GM12878 (cell line): ENCODE data around the gene SH3GL2. TPM values are rescaled to one million over a fixed set of nuclear protein-coding genes. Genes with fewer than 3 reads are reported as not detected.

Source experiments
- ATAC-seq: fragments of 200-7000 bp; cut with Tn5 transposase; 3 replicates; pipeline ENCODE4 v1.9.1; 2020; ENCODE audit warnings: mild to moderate bottlenecking, moderate library complexity
- BruUV-seq: library from RNA; stranded (reverse); fragments of 400-500 nt; replicated peaks from 2 replicates; lab custom pipeline; 2021; lab: Mats Ljungman, UMichigan
- CTCF ChIA-PET: fragments of 300-600 bp; sonication (Branson Sonifier 250); formaldehyde crosslinking; extraction: SDS; loops from one replicate; lab custom pipeline; 2021; ENCODE audit warnings: inconsistent platforms; lab: Yijun Ruan, JAX
- POLR2A ChIA-PET: fragments of 350-600 bp; formaldehyde crosslinking; extraction: SDS; loops from one replicate; lab custom pipeline; 2021; ENCODE audit warnings: inconsistent platforms; lab: Charles Lee
- RAD21 ChIA-PET: fragments of 300-600 bp; sonication (Branson Sonifier 250); formaldehyde crosslinking; loops from one replicate; lab custom pipeline; 2023; ENCODE audit warnings: antibody characterized with exemption; ENCODE audit not compliant: unreplicated experiment; lab: Charles Lee
- SMC1A ChIA-PET: fragments of 300-600 bp; sonication (Branson Sonifier 250); formaldehyde crosslinking; loops from one replicate; lab custom pipeline; 2023; ENCODE audit not compliant: unreplicated experiment, uncharacterized antibody; lab: Charles Lee
- DNase-seq: peaks from one replicate; pipeline ENCODE4 v3.0.0-alpha.2; 2011; ENCODE audit warnings: low read depth, low spot score
- FAIRE-seq: peaks from 3 replicates; lab custom pipeline; 2011; peaks lifted over from hg19 to GRCh38; lab: Jason Lieb, UNC
- H2AFZ ChIP-seq: 2 replicates; pipeline ENCODE4 v1.6.0; 2011; ENCODE audit warnings: low read depth, low read length, control low read depth; ENCODE audit not compliant: control insufficient read depth
- H3K27ac ChIP-seq: 2 replicates; pipeline ENCODE4 v1.5.1; 2011; ENCODE audit warnings: control low read depth; ENCODE audit not compliant: control insufficient read depth, insufficient read depth
- H3K27me3 ChIP-seq, 2 experiments: replicated peaks in 1 of 2; 2 replicates each; pipeline versions ENCODE4 v1.6.0 to v1.6.1; 2011; ENCODE audit warnings: low read length in 1 of 2; ENCODE audit not compliant: control insufficient read depth in 2 of 2, insufficient read depth in 2 of 2
- H3K36me3 ChIP-seq, 2 experiments: 2 replicates each; pipeline ENCODE4 v1.5.1; 2011; ENCODE audit warnings: low read length in 1 of 2; ENCODE audit not compliant: control insufficient read depth in 2 of 2, insufficient read depth in 2 of 2
- H3K4me1 ChIP-seq: 2 replicates; pipeline ENCODE4 v1.6.1; 2011; ENCODE audit warnings: mild to moderate bottlenecking, low read length, moderate library complexity, mixed read lengths; ENCODE audit not compliant: control insufficient read depth, insufficient read depth
- H3K4me2 ChIP-seq: 2 replicates; pipeline ENCODE4 v1.6.0; 2011; ENCODE audit warnings: control low read depth; ENCODE audit not compliant: control insufficient read depth, insufficient read depth
- H3K4me3 ChIP-seq: fragments of 200-600 bp; sonication (generic); 2 replicates; pipeline ENCODE4 v1.5.1; 2016
- H3K79me2 ChIP-seq: 2 replicates; pipeline ENCODE4 v1.6.0; 2011; ENCODE audit warnings: low read length; ENCODE audit not compliant: control insufficient read depth, insufficient read depth
- H3K9ac ChIP-seq: 2 replicates; pipeline ENCODE4 v1.8.0; 2011; ENCODE audit warnings: low read length, control low read depth, mixed read lengths; ENCODE audit not compliant: control insufficient read depth, insufficient read depth
- H3K9me3 ChIP-seq: replicated peaks from 3 replicates; pipeline ENCODE4 v1.5.1; 2011; ENCODE audit warnings: mild to moderate bottlenecking, low read length; ENCODE audit not compliant: control insufficient read depth, insufficient read depth
- H4K20me1 ChIP-seq: 2 replicates; pipeline ENCODE4 v1.6.0; 2011; ENCODE audit not compliant: control insufficient read depth, insufficient read depth
- BRCA1 ChIP-seq: IDR thresholded peaks from 2 replicates; pipeline ENCODE4 v1.6.1; 2011; ENCODE audit warnings: low read depth, low read length, improper control_type of control experiment
- JUND ChIP-seq: IDR thresholded peaks from 2 replicates; pipeline ENCODE4 v1.6.1; 2012; ENCODE audit warnings: low read depth, mild to moderate bottlenecking, low read length, improper control_type of control experiment, moderate library complexity
- KDM1A ChIP-seq: fragments of 200-600 bp; sonication (generic); IDR thresholded peaks from 2 replicates; pipeline ENCODE4 v1.6.1; 2016; ENCODE audit warnings: borderline replicate concordance
- NFIC ChIP-seq: IDR thresholded peaks from 2 replicates; pipeline ENCODE4 v1.6.1; 2012; ENCODE audit warnings: low read depth, mild to moderate bottlenecking, inconsistent platforms, low read length, moderate library complexity
- SRF ChIP-seq, 2 experiments: IDR thresholded peaks; 2 replicates each; pipeline ENCODE4 v1.6.1; 2011; ENCODE audit warnings: low read depth in 2 of 2, low read length in 2 of 2, mild to moderate bottlenecking in 1 of 2, moderate library complexity in 1 of 2
- SUPT20H ChIP-seq: IDR thresholded peaks from 2 replicates; pipeline ENCODE4 v1.6.1; 2011; ENCODE audit warnings: low read depth, mild to moderate bottlenecking, low read length, moderate library complexity, borderline replicate concordance; ENCODE audit not compliant: control insufficient read depth
- USF1 ChIP-seq: IDR thresholded peaks from 2 replicates; pipeline ENCODE4 v1.6.1; 2011; ENCODE audit warnings: borderline replicate concordance, low read depth, mild to moderate bottlenecking, moderate library complexity, mixed read lengths, low read length; ENCODE audit not compliant: insufficient read depth; ENCODE audit errors: extremely low read length
- ZZZ3 ChIP-seq: IDR thresholded peaks from 2 replicates; pipeline ENCODE4 v1.6.1; 2011; ENCODE audit warnings: low read depth; ENCODE audit not compliant: control insufficient read depth, insufficient read length
- WGBS: methylation state at CpG from one replicate; pipeline ENCODE4 v1.1.6; 2016; ENCODE audit warnings: low lambda C conversion rate; ENCODE audit not compliant: insufficient replicate concordance, insufficient coverage; ENCODE audit errors: missing lambda C conversion rate; 5-methylcytosine and 5-hydroxymethylcytosine counted together
- in situ Hi-C: fragments of 300-500 bp; cut with MboI; formaldehyde crosslinking; loops from 9 replicates; pipeline ENCODE4 v1.14.3; 2018; ENCODE audit warnings: mixed read lengths
- intact Hi-C: fragments of 100-400 bp; cut with micrococcal nuclease; formaldehyde crosslinking; loops from one replicate; pipeline ENCODE4 v1.14.2; 2022; ENCODE audit not compliant: unreplicated experiment
- polyA plus RNA-seq, 11 experiments: library from polyadenylated mRNA; depleted of rRNA in 4 of 11; unstranded in 6 of 11; stranded (reverse) in 5 of 11; fragments of >200 nt; fragmentation: Nextera tagmentation in 4 of 11; fragmentation: Illumina TruSeq in 1 of 11; extraction: Ambion mirVana in 4 of 11; extraction: Trizol in 1 of 11; gene quantifications; 1 replicate in 1 of 11; 2 replicates in 10 of 11; pipeline versions ENCODE4 v1.2.1 to v1.2.3, GENCODE V29; 2011 to 2016; ENCODE audit warnings: inconsistent platforms in 2 of 11, missing spikeins in 2 of 11, low read depth in 1 of 11
- total RNA-seq, 4 experiments: library from RNA; depleted of rRNA in 3 of 4; stranded (reverse); fragments of >200 nt in 3 of 4; fragmentation: Illumina TruSeq in 1 of 4; extraction: Trizol in 1 of 4; gene quantifications; 2 replicates each; pipeline versions ENCODE4 v1.2.1 to v1.2.3, GENCODE V29; 2013 to 2021

The SH3GL2 gene
- total and polyA plus RNA-seq, 10 of the 15 experiments (the other 5 are each of a cell fraction or from before 2014, with no cell fraction given) = not detected

- Histone ChIP-seq H3K27me3 (no peaks in the 10 kb centered on the region), H3K4me1 (no peaks in the 10 kb centered on the region), H3K36me3 (no peaks in the 10 kb centered on the region), H3K4me3 (no peak overlapping the region), H3K9ac (no peak overlapping the region), H3K4me2 (no peak overlapping the region), H3K27ac (no peak overlapping the region), H3K79me2 (no peaks in the 10 kb centered on the region), H2AFZ (no peak overlapping the region), H4K20me1 (no peaks in the 10 kb centered on the region), H3K9me3 (no peaks in the 10 kb centered on the region)
- POLR2A ChIA-PET = no interaction called here
- no peak for DNase-seq
- ATAC-seq = no peak
- CTCF ChIA-PET = no interaction called here
- in situ Hi-C loops = loop anchor here (25.0 kb wide), 2 partner anchors 621 to 1221 kb away; partner anchors contain the start of genes RRAGA and SAXO1
- 18% methylated on average over 1 of the region's 1 CpG for WGBS
- SMC1A ChIA-PET = no interaction called here
- RAD21 ChIA-PET = no interaction called here
- BruUV-seq = no TSS peak
- intact Hi-C loops = no loop called here
- FAIRE-seq = no peak
- TF ChIP-seq SUPT20H = no peak
- no peak for TF ChIP-seq JUND
- TF ChIP-seq USF1 = no peak
- TF ChIP-seq ZZZ3 = no peak
- TF ChIP-seq NFIC = no peak
- no peak for TF ChIP-seq KDM1A
- no peak for TF ChIP-seq BRCA1
- TF ChIP-seq SRF (IDR thresholded peaks at IDR 0.05; ENCODE audit: low read depth in 2 of 2, low read length in 2 of 2) = no peak
These were observed 237.7 kb downstream of the SH3GL2 start for GRCh38 chr9:17816431-17817027.
